DND-41 (cell line): ENCODE data around the gene IRF3.

Experiments used
- EZH2 ChIP-seq: IDR thresholded peaks from 3 replicates; pipeline ENCODE4 v1.6.1; 2012; ENCODE audit warnings: borderline replicate concordance, low read depth, mild to moderate bottlenecking, moderate library complexity, low read length, inconsistent platforms; ENCODE audit not compliant: severe bottlenecking
- TF ChIP-seq, protein P1 (sequence below): IDR thresholded peaks from 2 replicates; pipeline ENCODE4 v1.5.1; 2012; ENCODE audit warnings: borderline replicate concordance, low read length, moderate library complexity, mild to moderate bottlenecking; ENCODE audit not compliant: poor library complexity, severe bottlenecking; ENCODE audit errors: extremely low read depth

DNA sequence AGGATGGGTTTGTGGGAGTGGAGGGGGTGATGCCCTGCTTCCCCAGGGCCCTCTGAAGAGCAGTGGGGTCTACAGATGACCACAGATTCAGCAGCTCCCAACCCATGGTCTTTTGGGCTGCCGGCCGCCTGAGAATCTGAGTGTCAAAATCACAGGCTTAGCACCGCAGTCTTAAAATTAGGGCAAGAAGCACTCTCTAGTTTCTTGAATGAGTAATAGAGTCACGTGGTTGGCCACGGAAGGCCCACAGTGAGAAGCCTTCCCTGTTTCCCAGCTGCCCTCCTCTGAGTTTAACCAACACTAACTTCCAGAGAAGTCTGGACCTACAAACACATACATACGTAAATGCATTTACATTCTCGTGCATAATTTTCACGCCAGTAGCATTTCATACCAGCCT lies 16.6 kb upstream of the IRF3 start:
- TF ChIP-seq, protein P1, sequence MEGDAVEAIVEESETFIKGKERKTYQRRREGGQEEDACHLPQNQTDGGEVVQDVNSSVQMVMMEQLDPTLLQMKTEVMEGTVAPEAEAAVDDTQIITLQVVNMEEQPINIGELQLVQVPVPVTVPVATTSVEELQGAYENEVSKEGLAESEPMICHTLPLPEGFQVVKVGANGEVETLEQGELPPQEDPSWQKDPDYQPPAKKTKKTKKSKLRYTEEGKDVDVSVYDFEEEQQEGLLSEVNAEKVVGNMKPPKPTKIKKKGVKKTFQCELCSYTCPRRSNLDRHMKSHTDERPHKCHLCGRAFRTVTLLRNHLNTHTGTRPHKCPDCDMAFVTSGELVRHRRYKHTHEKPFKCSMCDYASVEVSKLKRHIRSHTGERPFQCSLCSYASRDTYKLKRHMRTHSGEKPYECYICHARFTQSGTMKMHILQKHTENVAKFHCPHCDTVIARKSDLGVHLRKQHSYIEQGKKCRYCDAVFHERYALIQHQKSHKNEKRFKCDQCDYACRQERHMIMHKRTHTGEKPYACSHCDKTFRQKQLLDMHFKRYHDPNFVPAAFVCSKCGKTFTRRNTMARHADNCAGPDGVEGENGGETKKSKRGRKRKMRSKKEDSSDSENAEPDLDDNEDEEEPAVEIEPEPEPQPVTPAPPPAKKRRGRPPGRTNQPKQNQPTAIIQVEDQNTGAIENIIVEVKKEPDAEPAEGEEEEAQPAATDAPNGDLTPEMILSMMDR: no peak
- TF ChIP-seq EZH2: no peak
